Osteoblast (primary cell): ENCODE results near the gene MYO5B. TPM values are rescaled to one million over a fixed set of nuclear protein-coding genes. Genes with fewer than 3 reads are reported as not detected.

Experiments
- DNase-seq: peaks from one replicate; pipeline ENCODE4 v3.0.0; 2011; ENCODE audit warnings: low spot score, mixed read lengths; ENCODE audit not compliant: insufficient read length; ENCODE audit errors: missing footprints
- H2AFZ ChIP-seq: 2 replicates; pipeline ENCODE4 v1.6.0; 2011; ENCODE audit warnings: mild to moderate bottlenecking, low read length
- H3K27ac ChIP-seq: 2 replicates; pipeline ENCODE4 v1.5.1; 2011; ENCODE audit warnings: mild to moderate bottlenecking, low read depth, low read length, moderate library complexity
- H3K27me3 ChIP-seq: 2 replicates; pipeline ENCODE4 v1.6.0; 2012; ENCODE audit warnings: mild to moderate bottlenecking, control low read depth, inconsistent platforms, low read length, moderate library complexity; ENCODE audit not compliant: insufficient read depth
- H3K36me3 ChIP-seq: 2 replicates; pipeline ENCODE4 v1.5.1; 2011; ENCODE audit warnings: mild to moderate bottlenecking, low read length, control low read depth, moderate library complexity; ENCODE audit not compliant: insufficient read depth
- H3K4me1 ChIP-seq: 2 replicates; pipeline ENCODE4 v1.5.1; 2011; ENCODE audit warnings: mild to moderate bottlenecking, low read length, control low read depth, moderate library complexity; ENCODE audit not compliant: insufficient read depth
- H3K4me2 ChIP-seq: 2 replicates; pipeline ENCODE4 v1.6.0; 2011; ENCODE audit warnings: mild to moderate bottlenecking, low read length; ENCODE audit not compliant: insufficient read depth
- H3K4me3 ChIP-seq: fragments of 200-600 bp; sonication (generic); 3 replicates; pipeline ENCODE4 v1.5.1; 2012; ENCODE audit warnings: mild to moderate bottlenecking, low read length, inconsistent platforms; ENCODE audit not compliant: insufficient read depth
- H3K79me2 ChIP-seq: 2 replicates; pipeline ENCODE4 v1.6.0; 2012; ENCODE audit warnings: mild to moderate bottlenecking, low read length, control low read depth, inconsistent platforms; ENCODE audit not compliant: insufficient read depth
- H3K9me3 ChIP-seq: 2 replicates; pipeline ENCODE4 v1.5.1; 2011; ENCODE audit warnings: low read depth, low read length, control low read depth
- H4K20me1 ChIP-seq: 2 replicates; pipeline ENCODE4 v1.6.0; 2012; ENCODE audit warnings: mild to moderate bottlenecking, low read length, control low read depth; ENCODE audit not compliant: insufficient read depth
- CTCF ChIP-seq: IDR thresholded peaks from 2 replicates; pipeline ENCODE4 v1.5.1; 2011; ENCODE audit warnings: mild to moderate bottlenecking, low read depth, low read length, moderate library complexity; ENCODE audit errors: extremely low read depth
- total RNA-seq: library from RNA; depleted of rRNA; stranded (reverse); fragments of >200 nt; gene quantifications from 2 replicates; pipeline ENCODE4 v1.2.3, GENCODE V29; 2012

MYO5B gene
- total RNA-seq, 1 donor = 0.36 TPM

- H3K27ac ChIP-seq = no peak overlapping the region
- H3K4me3 ChIP-seq = no peak overlapping the region
- no peak for TF ChIP-seq CTCF
- H3K4me1 ChIP-seq = no peaks in the 10 kb centered on the region
- no peaks in the 10 kb centered on the region for H3K27me3 ChIP-seq
- no peak overlapping the region for H3K4me2 ChIP-seq
- no peaks in the 10 kb centered on the region for H4K20me1 ChIP-seq
- no peaks in the 10 kb centered on the region for H3K79me2 ChIP-seq
- no peaks in the 10 kb centered on the region for H3K36me3 ChIP-seq
- DNase-seq = no peak
- no peak overlapping the region for H2AFZ ChIP-seq
- no peaks in the 10 kb centered on the region for H3K9me3 ChIP-seq
Measured at GRCh38 chr18:49949951-49950395, 245.0 kb downstream of the MYO5B start.

- no peaks in the 10 kb centered on the region for H3K4me1 ChIP-seq
- no peak overlapping the region for H3K4me3 ChIP-seq
- no peaks in the 10 kb centered on the region for H4K20me1 ChIP-seq
- no peak for TF ChIP-seq CTCF
- H3K27me3 ChIP-seq = no peaks in the 10 kb centered on the region
- no peaks in the 10 kb centered on the region for H3K79me2 ChIP-seq
- H3K36me3 ChIP-seq = no peaks in the 10 kb centered on the region
- no peak overlapping the region for H3K4me2 ChIP-seq
- H3K9me3 ChIP-seq = no peaks in the 10 kb centered on the region
- H2AFZ ChIP-seq = no peak overlapping the region
- no peak overlapping the region for H3K27ac ChIP-seq
- DNase-seq = no peak
Measured at GRCh38 chr18:49948975-49949374, 246.0 kb downstream of the MYO5B start.

- TF ChIP-seq CTCF = no peak
- no peak overlapping the region for H3K27ac ChIP-seq
- no peaks in the 10 kb centered on the region for H3K79me2 ChIP-seq
- H3K4me1 ChIP-seq = no peaks in the 10 kb centered on the region
- H3K36me3 ChIP-seq = no peaks in the 10 kb centered on the region
- H3K4me3 ChIP-seq = no peak overlapping the region
- H3K9me3 ChIP-seq = no peaks in the 10 kb centered on the region
- DNase-seq = no peak
- H2AFZ ChIP-seq = no peak overlapping the region
- no peaks in the 10 kb centered on the region for H4K20me1 ChIP-seq
- no peaks in the 10 kb centered on the region for H3K27me3 ChIP-seq
- H3K4me2 ChIP-seq = no peak overlapping the region
Measured at GRCh38 chr18:49944663-49945062, 250.3 kb downstream of the MYO5B start.

GRCh38 chr18:49936821-49937220, 258.1 kb downstream of the MYO5B start:
- H4K20me1 ChIP-seq = no peaks in the 10 kb centered on the region
- H3K36me3 ChIP-seq = no peaks in the 10 kb centered on the region
- no peak for TF ChIP-seq CTCF

More at GRCh38 chr18:49936821-49937220, 258.1 kb downstream of the MYO5B start:
- H3K4me3 ChIP-seq = no peak overlapping the region
- H3K79me2 ChIP-seq = no peaks in the 10 kb centered on the region
- no peak for DNase-seq
- no peak overlapping the region for H3K27ac ChIP-seq
- no peak overlapping the region for H3K4me2 ChIP-seq
- no peaks in the 10 kb centered on the region for H3K4me1 ChIP-seq
- peaks cover 3% of the 10 kb centered on the region for H3K27me3 ChIP-seq
- no peak overlapping the region for H2AFZ ChIP-seq
- H3K9me3 ChIP-seq = no peaks in the 10 kb centered on the region
